ENCODE results near the gene CBLB.
"Not testable (repeated sequence)": the region's sequence is repeated elsewhere in the genome, so short reads cannot be mapped to it uniquely, and the experiment has no call there.

CBLB gene

GRCh38 chr3:105786241-105786640 lies 82.6 kb downstream of the CBLB start:
- no peak for DNase-seq (ENCODE audit: low read depth)

GRCh38 chr3:105785803-105786202 lies 83.0 kb downstream of the CBLB start:
- no peak for DNase-seq (ENCODE audit: low read depth)

- no peak for DNase-seq (ENCODE audit: low read depth)
These were observed 85.2 kb downstream of the CBLB start for GRCh38 chr3:105783631-105784030.

GRCh38 chr3:105781871-105782270 lies 86.9 kb downstream of the CBLB start:
- DNase-seq (ENCODE audit: low read depth), result peak; percentile 30

- peak; percentile 71 for DNase-seq (ENCODE audit: low read depth)
These were observed 88.7 kb downstream of the CBLB start for GRCh38 chr3:105780107-105780506.

- no peak for DNase-seq (ENCODE audit: low read depth)
These were observed 93.4 kb downstream of the CBLB start for GRCh38 chr3:105775368-105775767.

GRCh38 chr3:105774444-105775180 lies 94.2 kb downstream of the CBLB start:
- DNase-seq (ENCODE audit: low read depth), result no peak

GRCh38 chr3:105773291-105773690 lies 95.5 kb downstream of the CBLB start:
- no peak for DNase-seq (ENCODE audit: low read depth)

- no peak for DNase-seq (ENCODE audit: low read depth)
These were observed 96.2 kb downstream of the CBLB start for GRCh38 chr3:105772635-105773034.

- no peak for DNase-seq (ENCODE audit: low read depth)
These were observed 97.4 kb downstream of the CBLB start for GRCh38 chr3:105771392-105771791.

GRCh38 chr3:105770410-105770809 lies 98.4 kb downstream of the CBLB start:
- no peak for DNase-seq (ENCODE audit: low read depth)

GRCh38 chr3:105767776-105768175 lies 101.0 kb downstream of the CBLB start:
- DNase-seq (ENCODE audit: low read depth), result peak; percentile 12

- DNase-seq (ENCODE audit: low read depth), result no peak
These were observed 101.6 kb downstream of the CBLB start for GRCh38 chr3:105767216-105767615.

- no peak for DNase-seq (ENCODE audit: low read depth)
These were observed 103.5 kb downstream of the CBLB start for GRCh38 chr3:105765308-105765639.

GRCh38 chr3:105764378-105765307 lies 104.2 kb downstream of the CBLB start:
- DNase-seq (ENCODE audit: low read depth), result no peak

- no peak for DNase-seq (ENCODE audit: low read depth)
These were observed 105.2 kb downstream of the CBLB start for GRCh38 chr3:105763659-105764036.

GRCh38 chr3:105762749-105763658 lies 105.8 kb downstream of the CBLB start:
- DNase-seq (ENCODE audit: low read depth), result peak; percentile 12

GRCh38 chr3:105762214-105762613 lies 106.6 kb downstream of the CBLB start:
- not testable (repeated sequence) for DNase-seq (ENCODE audit: low read depth)

- DNase-seq (ENCODE audit: low read depth), result no peak
These were observed 109.3 kb downstream of the CBLB start for GRCh38 chr3:105759442-105760078.

GRCh38 chr3:105758451-105758850 lies 110.4 kb downstream of the CBLB start:
- DNase-seq (ENCODE audit: low read depth), result peak; percentile 18

- DNase-seq (ENCODE audit: low read depth), result no peak
These were observed 113.5 kb downstream of the CBLB start for GRCh38 chr3:105755121-105755886.
